ENCODE data around the gene LRRC1. TPM values are rescaled to one million over a fixed set of nuclear protein-coding genes. Genes with fewer than 3 reads are reported as not detected.

The LRRC1 gene
- total and polyA plus RNA-seq, 2 of the 8 experiments (the other 6 are each of a cell fraction or from before 2014, with no cell fraction given): 6.7 to 15.9 TPM

DNA sequence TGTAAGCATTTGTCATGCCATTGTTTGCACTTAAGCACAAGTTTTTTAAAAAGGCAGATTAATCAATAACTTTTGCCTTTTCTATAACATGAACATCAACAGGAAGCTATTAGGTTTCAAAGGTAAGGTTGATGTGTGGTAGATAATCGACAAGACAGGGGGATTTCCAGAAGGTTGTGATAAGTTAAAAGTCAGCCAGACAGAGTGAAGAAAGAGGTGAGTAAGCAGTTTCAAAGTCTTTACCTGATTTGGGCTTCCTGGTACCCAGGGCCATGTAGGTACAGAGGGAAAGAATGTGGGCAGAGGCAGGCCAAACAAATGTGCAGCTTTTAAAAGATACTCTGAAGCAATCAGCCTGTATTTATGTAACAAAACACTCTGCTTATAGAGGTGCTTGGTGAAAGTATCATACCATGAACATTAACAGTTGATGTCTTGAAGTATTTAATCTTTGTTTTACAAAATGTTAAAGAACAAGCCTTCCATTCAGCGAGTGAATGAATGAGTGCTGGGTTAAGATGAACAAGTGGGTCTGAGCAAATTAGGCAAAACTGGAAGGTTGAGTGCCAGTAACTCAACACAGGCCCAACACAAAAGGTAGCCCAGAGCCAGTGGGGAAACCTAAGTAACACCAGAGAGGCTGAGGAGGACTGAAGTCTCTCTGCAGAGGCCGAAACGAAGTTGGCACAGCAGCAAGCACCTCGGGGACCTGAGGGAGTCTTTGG is 60.2 kb downstream of the LRRC1 start:
- H3K4me1 ChIP-seq (replicated peaks in 1 of 4; ENCODE audit: control insufficient read depth in 3 of 4, insufficient read depth in 4 of 4, low read length in 3 of 4): peaks cover 0 to 9% (median 2%) of the 10 kb centered on the region in 4 experiments; a peak in 2 of 7 replicates
- no peak overlapping the region for H4K91ac ChIP-seq (replicated peaks; ENCODE audit: insufficient read length, low read length)
- no peak overlapping the region for H4K5ac ChIP-seq (ENCODE audit: insufficient read length, low read depth, low read length)
- H3K14ac ChIP-seq (ENCODE audit: insufficient read length): no peak overlapping the region
- no peaks in the 10 kb centered on the region for H3K9me3 ChIP-seq (ENCODE audit: insufficient read depth in 2 of 2, low read depth in 1 of 2, low read length in 1 of 2)
- FAIRE-seq: no peak
- H3K36me3 ChIP-seq (ENCODE audit: control insufficient read depth in 2 of 4, insufficient read depth in 4 of 4, low read length in 3 of 4): no peaks in the 10 kb centered on the region
- H4K20me1 ChIP-seq (replicated peaks in 1 of 2; ENCODE audit: control insufficient read depth in 1 of 2, insufficient read depth in 2 of 2, low read length in 2 of 2): no peaks in the 10 kb centered on the region
- no peaks in the 10 kb centered on the region for H3K27me3 ChIP-seq (replicated peaks in 1 of 4; ENCODE audit: control insufficient read depth in 3 of 4, extremely low read depth in 1 of 4, insufficient read depth in 3 of 4, low read length in 3 of 4)
- DNase-seq (ENCODE audit: low read depth in 1 of 2, low spot score in 2 of 2): no peak
- H2BK20ac ChIP-seq (ENCODE audit: low read length): no peak overlapping the region
- H2BK12ac ChIP-seq (ENCODE audit: low read depth, low read length): no peak overlapping the region
- no peaks in the 10 kb centered on the region for H3K23me2 ChIP-seq (ENCODE audit: low read depth, low read length)
- H3K56ac ChIP-seq (replicated peaks; ENCODE audit: insufficient read length, low read depth, low read length): no peak overlapping the region
- no peak overlapping the region for H3K23ac ChIP-seq (ENCODE audit: insufficient read length)
- no peaks in the 10 kb centered on the region; a peak in 1 of 4 replicates for H3K79me2 ChIP-seq (ENCODE audit: control insufficient read depth in 1 of 2, insufficient read depth in 2 of 2, low read length in 2 of 2)
- H2BK15ac ChIP-seq (ENCODE audit: low read length): no peak overlapping the region
- no peak overlapping the region for H2BK5ac ChIP-seq (ENCODE audit: low read depth, low read length)
- H3K18ac ChIP-seq (ENCODE audit: extremely low read depth, low read length): no peak overlapping the region
- H2BK120ac ChIP-seq (replicated peaks; ENCODE audit: low read depth, low read length): no peak overlapping the region
- H2AFZ ChIP-seq (ENCODE audit: low read length): no peak overlapping the region
- H3K4ac ChIP-seq (replicated peaks; ENCODE audit: insufficient read length, low read depth, low read length): no peak overlapping the region
- H2AK5ac ChIP-seq (ENCODE audit: low read depth, low read length): no peak overlapping the region
- H3K79me1 ChIP-seq (ENCODE audit: low read depth, low read length): no peaks in the 10 kb centered on the region; the same call in 1 of the 2 replicates
- CTCF ChIA-PET (ENCODE audit: partially characterized antibody): no interaction called here
- H3K4me2 ChIP-seq (ENCODE audit: insufficient read depth in 1 of 2, low read depth in 2 of 2, low read length in 2 of 2): no peak overlapping the region
- no peak overlapping the region for H3K27ac ChIP-seq (ENCODE audit: low read depth, low read length)
- 88% methylated on average over 5 of the region's 5 CpGs; no CpG with 5 or more reads in 1 of the 2 experiments for WGBS, 2 experiments (ENCODE audit: extremely low coverage in 1 of 2, insufficient coverage in 1 of 2, insufficient read length in 1 of 2, insufficient replicate concordance in 2 of 2, low coverage in 1 of 2, low lambda C conversion rate in 2 of 2, missing lambda C conversion rate in 1 of 2)
- H3K4me3 ChIP-seq (ENCODE audit: extremely low read depth in 1 of 4, insufficient read depth in 2 of 4, low read depth in 3 of 4, low read length in 4 of 4): no peak overlapping the region
- POLR2A ChIA-PET (ENCODE audit: partially characterized antibody): no interaction called here
- H3K9ac ChIP-seq (replicated peaks in 1 of 4; ENCODE audit: extremely low read depth in 1 of 4, low read depth in 3 of 4, low read length in 3 of 4): no peak overlapping the region
- H4K8ac ChIP-seq (ENCODE audit: extremely low read depth, insufficient read depth, low read length): no peak overlapping the region
